Measurements from ENCODE around the gene EHD4. TPM values are rescaled to one million over a fixed set of nuclear protein-coding genes. Genes with fewer than 3 reads are reported as not detected.

Gene EHD4
- total RNA-seq, 1 donor from 2014 or later: 68.8 TPM

DNA sequence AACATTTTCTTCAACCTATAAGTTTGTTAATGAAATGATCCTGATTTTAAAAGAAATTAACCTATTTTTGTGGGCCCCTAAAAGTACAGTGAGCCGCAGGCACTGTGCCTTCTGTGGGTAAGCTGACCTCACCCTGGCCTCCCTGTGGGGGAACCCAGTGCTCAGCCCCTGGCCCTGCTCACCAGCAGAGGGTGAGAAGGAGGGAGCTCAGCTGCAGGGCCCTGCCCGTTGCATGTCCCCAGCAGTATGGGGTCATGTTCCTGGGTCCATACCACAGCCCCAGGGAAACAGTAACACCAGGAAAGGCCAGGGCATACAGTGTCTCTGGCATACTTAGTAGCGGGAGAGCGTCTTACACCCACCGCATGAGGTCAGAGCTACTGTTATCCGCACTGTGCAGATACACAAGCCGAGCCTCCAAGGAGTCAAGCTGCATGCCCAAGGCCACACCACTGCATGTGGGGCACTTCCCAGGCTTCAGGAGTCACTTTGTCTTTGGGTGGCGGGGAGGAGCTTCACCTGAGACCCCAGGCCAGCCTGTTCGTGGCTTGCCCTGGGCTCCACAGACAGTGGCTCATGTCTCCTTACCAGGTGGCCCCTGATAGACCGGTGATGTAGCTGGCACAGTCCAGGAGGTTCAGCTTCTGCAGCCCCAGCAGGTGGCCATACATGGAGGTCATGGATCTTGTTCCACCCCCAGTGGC, 22.6 kb upstream of the EHD4 start:
- no peak for DNase-seq (ENCODE audit: low read depth in 2 of 2)

DNA sequence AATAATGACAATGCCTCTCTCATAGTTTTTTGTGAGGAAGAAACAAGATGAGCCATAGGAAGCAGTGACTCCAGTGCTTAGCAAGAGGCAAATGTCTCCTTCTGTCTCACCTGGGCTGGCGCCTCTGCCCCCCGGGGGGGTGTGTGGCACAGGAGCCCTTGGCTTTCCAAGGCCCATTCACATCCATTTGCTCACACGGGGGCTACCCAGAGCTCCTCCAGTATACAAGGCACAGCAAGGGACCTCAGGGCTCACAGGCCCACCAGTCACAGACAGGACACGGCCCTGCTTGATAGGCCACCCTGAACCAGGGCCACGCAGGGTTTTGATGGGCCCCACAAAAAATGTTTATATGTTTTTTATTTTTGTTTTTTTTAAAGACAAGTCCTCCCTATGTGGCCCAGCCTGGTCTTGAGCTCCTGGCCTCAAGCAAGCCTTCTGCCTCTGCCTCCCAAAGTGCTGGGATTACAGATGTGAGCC, 21.9 kb upstream of the EHD4 start:
- DNase-seq (ENCODE audit: low read depth in 2 of 2): no peak

DNA sequence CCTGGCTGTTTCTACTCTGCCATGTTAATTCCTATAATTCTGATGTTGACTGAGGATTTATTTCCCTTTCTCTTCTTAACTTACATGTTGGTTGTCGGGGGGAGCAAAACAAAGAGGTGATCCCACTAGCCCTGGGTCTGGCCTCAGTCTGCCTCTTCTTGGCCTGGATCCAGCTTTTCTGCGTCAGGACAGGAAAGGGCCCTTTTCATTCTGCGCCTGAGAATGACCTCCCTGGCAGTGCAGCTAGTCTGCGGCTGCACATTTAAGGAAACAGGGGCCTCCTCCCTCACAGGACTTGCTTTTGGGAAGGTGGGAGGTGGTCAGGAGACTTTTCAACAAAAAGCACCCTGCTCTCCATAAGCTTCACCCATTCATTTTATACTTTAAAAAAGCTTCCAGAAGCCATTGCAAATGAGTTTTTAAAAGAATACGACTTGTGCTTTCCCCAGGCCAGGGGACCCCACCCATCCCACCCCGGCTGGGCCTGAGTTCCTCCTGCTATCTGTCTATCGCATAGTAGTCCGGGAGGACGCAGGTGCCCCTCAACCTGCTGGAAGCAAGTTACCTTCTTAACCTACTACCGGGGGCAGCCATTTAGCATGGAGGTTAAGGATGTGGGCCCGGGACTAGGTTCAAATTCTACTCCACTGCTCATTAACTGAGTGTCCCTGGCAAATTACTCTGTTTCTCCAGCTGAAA, 21.3 kb upstream of the EHD4 start:
- peak in 1 of 2 donors; percentile 39 for DNase-seq (ENCODE audit: low read depth in 2 of 2)

DNA sequence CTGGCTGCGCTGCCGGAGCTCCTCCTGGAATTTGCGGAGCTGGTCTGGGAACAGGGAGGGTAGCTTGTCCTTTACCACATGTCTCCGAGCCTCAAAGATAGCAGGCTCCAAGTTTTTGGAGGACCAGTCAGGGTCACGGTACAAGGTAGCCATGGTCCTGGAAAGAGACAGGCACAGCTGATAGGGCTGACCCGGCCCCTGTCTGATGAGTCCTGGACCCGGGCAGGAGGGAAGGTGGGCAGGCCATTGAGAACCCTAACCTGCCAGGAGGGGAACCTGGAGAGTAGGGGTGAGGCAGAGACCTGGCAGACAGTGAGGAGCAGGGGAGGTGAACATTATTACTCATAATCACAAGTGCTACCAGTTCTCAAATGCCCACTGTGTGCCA, 20.4 kb upstream of the EHD4 start:
- no peak for DNase-seq (ENCODE audit: low read depth in 2 of 2)

DNA sequence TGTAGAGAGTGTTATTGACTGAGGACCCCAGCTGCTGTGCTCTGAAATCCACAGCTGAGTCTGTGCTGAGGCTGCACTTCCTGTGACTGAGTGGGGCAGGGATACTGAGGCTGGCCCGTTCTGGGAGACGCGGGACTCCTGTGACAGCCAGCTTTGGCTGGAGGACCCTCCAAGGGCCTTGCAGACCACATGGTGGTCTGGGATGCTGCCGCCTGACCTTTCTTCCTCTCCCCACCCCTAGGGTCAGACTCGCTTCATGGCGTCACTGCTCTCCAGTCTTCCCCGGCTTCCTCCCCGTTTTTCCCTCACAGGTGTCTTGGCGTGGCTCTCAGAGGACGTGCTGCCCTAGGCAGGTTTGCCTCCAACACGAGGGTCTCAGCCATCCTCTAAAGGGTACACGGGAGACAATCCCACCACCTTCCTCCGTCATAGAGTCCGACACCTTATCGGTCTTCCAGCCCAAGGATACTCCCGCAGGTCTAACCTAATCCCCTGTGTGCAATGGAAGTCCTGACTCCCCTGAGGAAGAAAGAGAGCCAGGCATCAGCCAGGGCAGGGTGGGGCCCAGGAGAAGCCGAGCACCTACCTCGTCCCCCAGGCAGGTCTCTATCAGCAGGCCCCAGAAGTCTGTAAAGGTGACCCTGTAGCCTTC, 19.9 kb upstream of the EHD4 start:
- no peak for DNase-seq (ENCODE audit: low read depth in 2 of 2)

DNA sequence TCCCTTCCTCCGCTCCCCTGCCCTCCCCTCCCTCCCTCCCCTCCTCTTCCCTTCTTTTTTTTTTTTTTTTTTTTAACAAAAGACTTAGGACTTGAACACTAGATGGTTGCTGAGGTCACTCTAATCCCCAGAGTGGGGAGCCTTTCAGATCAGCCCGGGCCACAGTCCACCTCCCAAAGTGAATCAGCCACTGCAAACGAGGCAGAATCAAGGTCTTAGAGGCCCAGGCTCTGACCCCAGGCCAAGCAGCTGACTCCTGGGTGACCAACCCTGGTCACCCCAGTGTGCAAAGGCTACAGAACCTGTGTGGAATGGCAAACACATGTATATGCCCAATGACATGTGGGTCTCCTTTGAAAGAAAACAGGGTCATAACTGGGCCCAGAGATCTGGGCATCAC, 18.3 kb upstream of the EHD4 start:
- DNase-seq (ENCODE audit: low read depth in 2 of 2): no peak

DNA sequence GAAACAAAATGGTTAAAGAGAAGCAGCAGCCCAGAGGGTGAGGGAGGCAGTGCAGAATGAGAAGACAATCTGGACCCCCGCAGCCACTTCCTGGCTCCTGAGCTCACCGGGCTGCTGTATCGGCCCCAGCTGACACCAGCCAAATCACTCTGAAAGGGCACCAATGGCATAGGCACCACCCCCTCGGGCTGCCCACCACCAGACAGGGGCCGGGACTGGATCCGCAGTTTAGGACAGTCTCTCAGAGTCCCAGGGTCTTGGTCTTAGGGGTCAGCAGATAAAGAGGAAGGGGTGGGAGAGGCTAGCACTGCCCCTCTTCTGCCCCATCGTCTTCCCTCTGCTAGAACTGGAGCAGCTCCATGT, 17.9 kb upstream of the EHD4 start:
- no peak for DNase-seq (ENCODE audit: low read depth in 2 of 2)

DNA sequence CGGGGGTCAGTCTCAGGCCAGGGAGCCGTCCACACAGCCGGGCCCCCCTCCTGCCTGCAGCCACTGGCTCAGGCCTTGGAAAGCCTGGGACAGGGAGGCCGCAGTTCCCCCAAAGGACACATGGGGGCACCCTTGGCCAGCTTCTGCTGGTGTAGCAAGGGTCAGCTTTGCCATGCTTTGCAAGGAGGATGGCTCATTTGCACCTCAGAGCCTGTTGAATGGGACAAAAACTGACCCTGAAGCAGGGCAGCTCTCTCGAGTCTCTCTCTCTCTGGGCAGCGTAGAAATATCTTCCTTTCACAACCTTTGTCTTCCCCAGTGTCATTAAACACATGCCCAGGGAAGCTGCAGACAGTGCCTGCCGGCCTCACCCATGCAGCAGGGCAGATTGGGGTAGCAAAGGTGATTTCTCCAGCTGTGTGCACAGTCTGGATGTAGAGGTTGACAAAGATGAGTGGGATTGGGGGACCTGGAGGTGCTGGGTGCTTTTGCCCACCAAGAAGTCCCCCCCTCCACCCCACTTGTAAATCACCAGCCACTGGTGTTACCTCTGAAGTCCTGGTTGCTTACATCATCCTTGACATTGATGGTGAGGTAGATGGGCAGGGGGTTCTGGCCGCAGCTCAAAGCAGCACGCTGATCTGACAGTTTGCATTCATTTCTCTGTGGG, 17.4 kb upstream of the EHD4 start:
- peak; percentile 49 to 72 for DNase-seq (ENCODE audit: low read depth in 2 of 2)

DNA sequence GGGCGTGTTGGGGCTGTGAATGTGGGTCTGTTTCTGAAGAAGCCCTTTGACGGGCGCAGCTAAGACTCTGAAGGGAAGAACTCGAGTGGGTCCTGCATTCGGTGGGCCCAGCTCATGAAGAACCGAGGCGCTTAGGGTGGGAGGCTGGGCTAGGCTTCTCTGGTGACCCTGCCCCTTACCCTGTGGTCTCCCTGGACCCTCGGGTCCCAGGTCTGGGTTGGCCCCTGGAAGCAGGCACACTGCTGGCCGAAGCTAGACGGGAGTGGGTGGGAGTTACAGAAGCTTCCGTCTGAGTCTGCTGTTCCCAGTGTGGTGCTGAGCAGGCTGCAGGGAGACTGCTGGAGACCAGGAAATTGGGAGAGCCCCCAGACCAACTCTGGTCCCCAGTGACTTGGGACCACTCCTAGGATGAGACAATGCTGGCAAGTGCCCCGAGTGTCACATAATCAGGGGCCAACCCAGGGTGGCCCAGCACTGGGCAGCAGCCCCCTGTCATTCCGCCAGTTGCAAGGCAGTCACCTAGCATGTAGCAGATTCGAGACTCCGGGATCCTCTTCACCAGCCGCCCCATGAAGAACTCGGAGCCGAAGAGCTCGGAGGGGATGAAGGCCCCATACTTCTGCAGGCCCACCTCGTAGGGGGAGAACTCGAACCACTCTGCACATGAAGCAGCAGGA, 16.7 kb upstream of the EHD4 start:
- no peak for DNase-seq (ENCODE audit: low read depth in 2 of 2)

DNA sequence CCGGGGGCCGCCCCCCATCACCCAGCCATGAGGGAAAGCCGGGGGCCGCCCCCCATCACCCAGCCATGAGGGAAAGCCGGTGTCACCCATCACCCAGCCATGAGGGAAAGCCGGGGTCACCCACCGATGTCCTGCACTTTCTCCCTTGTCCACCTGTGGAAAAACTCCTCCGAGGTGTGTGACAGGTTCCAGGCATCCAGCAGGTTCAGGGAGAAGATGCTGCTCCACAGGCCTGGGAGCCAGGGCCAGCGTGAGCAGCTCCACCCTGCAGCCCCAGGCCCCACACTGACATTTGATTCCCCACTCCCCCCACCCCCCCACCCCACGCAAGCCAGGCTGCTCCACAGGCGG, 15.5 kb upstream of the EHD4 start:
- no peak for DNase-seq (ENCODE audit: low read depth in 2 of 2)

DNA sequence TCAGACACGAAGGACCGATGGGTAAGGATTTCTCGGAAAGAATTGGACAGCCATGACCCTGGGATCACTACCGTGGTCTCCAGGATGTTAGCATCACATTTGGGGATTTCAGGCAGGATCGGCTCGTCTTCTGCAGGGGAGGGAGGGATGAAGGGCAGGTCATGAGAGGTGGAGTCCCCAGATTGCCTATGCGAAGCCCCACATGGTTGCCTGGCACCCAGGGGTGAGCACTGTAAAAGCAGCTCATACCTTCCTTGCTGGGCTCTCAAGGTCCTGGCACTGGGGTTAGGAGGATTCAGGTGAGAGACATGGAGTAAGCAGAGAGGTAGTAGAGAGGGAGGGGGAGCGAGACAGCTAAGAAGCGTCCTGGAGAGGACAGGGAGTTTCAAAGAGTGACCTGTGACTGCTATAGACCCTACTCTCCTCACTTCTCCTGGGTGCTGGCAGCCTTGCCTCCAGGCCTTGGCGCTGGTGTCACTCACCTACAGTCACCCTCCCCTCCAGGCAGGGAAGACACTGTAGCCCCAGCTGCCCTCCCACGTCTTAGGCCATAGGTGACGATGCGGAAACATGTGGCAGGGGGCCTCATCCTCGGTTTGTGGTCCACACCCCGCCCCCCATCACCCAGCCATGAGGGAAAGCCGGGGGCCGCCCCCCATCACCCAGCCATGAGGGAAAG, 15.0 kb upstream of the EHD4 start:
- no peak for DNase-seq (ENCODE audit: low read depth in 2 of 2)

DNA sequence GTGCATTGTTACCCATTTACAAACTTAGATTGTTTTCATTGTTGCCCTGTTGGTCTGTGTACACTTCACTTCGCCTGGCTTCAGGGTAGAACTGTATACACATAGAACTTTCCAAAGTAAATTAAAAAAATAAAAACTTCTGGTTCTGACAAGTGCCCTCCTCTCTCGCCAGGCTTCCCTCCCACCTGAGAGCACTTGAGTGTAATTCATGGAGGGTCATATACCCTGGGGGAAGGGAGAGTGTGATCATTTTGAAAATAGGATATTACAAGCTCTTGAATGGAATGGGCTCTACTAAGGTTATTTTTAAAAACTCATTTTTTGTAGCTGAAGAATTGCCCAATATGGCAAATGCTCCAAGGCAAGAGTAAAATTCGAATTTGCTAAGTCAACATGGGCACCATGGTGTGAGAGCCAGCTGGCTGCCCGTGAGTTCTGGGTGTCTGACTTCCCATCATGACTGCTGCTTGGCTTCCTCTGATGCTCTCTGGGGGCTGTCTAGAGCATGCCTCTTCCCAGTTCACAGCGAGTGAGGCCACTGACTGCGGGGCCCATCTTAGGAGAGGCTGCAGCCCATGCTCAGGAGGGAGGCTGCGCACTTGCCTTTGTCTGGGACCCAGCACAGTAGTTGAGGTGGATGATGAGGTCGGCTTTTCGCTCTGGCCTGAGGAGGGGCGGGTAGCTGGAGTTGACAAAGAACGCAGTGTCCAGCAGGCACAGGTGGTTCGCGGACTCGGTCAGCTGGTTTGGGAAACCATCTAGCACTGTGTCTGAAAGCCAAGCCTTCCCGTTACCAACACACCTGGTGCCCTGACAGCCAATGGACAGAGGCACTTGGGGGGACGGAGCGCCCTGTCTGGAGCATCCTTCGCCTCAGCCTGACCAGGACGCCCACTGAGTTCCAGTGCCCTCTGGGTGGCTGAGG, 13.1 kb upstream of the EHD4 start:
- DNase-seq (ENCODE audit: low read depth in 2 of 2): no peak

DNA sequence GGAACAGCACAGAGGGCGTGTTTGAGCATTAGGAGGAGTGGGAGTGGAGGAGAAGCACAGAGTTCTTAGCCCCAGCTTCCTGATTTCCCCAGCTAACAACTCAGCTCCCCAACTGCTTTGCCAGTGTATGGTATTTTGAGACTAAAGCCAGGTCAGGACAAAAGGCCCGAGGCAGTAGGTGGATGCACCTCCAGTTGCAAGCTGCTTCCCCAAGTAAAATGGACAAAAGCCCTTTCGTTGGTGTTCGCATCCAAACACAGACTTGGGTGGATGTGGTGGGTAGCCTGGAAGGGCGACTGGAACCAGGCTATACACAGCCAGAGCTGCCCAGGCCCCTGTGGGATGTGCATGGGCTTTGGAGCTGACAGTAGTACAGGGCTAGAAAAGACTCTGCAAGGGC, 12.3 kb upstream of the EHD4 start:
- DNase-seq (ENCODE audit: low read depth in 2 of 2): no peak

DNA sequence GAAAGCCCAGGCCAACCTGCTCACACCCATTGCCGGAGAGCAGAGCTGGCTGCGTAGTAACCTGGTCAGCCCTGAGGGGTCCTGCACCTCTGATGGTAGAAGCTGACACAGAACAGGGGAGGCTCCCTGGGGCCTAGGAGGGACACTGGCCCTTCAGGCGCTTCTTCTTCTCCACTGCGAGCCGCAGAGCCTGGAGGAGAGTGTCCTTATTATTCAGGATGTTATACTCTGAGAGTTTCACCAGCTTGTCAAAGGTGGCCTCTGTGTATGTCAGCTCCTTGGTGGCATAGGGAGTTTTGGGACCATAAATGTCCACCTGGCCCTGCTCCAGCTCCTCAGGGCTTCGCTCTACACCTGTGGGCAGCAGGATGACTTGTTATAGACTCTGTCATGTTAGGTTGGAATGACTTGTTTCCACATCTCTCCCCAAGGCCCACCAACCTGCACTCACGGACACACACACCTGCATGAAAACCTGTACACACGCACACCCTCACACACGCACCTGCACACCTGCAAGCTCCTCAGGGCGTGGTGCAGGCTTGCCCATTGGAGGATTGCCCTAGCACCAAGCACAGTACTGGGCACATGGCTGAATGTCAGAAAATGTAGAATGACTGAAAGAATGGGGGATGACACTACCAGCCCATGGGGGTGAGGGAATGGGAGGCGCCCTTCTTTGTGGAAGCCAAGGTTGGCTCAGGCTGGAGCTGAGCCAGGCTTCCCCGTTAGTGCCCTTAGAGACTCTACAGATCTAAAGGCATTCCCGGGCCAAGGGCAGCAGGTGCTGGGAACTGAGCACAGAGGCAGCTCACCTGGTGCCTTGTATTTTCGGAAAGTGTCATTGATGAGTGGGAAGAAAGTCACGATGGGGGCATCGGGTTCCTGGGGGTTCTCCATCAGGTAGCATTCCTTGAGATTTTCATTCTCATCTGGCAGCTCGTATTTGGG, 11.5 kb upstream of the EHD4 start:
- DNase-seq (ENCODE audit: low read depth in 2 of 2): no peak

DNA sequence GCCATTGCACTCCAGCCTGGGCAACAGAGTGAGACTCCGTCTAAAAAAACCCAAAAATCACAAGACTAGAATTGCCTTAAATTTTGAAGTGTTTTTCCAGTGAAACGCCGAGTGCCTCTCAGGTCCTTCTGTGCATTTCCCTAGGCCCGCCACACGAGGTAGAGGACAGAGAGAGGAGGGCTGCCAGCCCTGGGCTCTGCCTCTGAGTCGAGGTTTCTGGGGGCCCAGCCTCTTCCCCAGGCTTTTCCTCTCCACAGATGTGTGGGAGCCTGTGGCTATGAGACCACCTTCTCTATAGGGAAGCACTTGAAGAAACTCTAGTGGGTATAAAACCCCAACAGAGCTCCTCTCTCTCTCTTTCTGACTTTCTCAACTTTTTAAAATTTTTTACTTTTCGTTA, 10.9 kb upstream of the EHD4 start:
- no peak for DNase-seq (ENCODE audit: low read depth in 2 of 2)

DNA sequence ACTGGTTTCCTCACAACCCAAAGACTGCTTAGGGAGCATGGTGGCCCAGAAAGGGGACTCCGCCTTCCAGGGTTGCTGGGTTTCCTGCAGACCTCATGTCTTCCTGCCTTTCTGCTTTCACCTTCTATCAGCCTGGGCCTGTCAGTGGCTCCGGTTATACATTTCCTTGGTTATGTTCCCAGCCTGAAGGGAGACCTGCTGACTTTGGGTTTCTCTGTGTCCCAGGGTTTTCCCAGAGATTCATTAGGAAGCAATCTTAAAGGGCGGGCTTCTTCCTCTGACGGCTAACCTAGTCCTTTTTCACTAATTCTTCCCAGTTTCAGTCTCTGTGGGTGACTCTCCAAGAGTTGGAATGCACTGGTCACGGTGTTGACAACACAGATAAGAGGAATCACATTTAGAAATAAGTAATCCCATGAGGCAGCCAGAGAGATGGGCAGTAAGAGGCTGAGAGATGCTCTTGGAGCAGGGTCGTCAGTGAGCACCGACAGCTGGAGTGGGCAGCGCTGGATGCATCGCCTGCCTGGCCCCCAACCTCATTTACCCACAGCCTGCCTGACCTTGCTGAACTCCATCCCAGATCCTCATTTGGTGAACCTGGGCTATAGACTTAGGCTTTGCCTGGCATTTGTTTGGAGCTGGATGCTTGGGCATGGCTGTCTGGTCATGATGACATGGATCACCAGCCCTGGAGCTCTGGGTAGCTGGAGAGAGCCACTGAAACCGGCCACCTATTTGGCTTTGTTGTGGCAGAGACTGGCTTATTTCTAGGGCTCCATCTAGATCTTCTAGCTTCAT, 10.0 kb upstream of the EHD4 start:
- DNase-seq (ENCODE audit: low read depth in 2 of 2): no peak

DNA sequence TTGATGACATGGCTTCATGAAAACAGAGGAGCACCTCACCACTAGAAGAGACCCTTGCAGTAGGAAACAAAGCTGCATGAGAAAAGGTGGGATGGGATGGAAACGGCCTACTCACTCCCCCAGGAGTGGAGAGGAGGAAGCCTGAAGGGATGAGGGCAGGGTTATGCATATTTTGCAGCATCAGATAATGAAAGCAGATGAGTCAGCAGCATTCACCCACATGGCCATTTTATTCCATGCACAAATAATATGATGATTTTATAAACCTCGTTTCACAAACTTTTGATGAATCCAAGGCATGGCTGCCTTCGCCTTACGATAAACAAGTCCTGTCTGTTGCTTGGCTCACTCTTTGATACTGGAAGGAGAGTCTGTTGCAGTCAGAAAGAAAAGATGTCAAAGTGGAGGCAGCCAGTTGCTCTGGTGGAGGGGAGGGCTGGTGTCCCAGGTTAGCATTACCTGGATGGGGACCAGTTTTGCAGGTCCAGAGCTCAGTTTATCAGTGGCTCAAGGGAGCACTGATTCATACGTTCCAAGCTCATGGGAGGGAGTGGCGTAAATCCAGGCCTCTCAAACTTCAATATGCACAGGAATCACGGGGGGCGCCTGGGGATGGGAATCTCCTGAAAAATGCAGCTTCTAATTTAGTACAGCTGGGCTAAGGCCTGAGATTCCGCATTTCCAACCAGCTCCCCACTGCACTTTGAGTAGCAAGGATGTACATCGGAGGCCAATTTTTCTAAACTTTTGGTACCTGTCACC, 9.2 kb upstream of the EHD4 start:
- DNase-seq (ENCODE audit: low read depth in 2 of 2): no peak
